SK-N-SH treated with all-trans-retinoic acid at 6 μM for 48 hours (cell line): ENCODE data around the gene KAZALD1.

Source experiments
- ARNTL ChIP-seq: fragments of 450-650 bp; formaldehyde crosslinking; IDR thresholded peaks from 2 replicates; pipeline ENCODE4 v1.5.0; 2020; ENCODE audit warnings: low read depth, mild to moderate bottlenecking, moderate library complexity, borderline replicate concordance
- BACH2 ChIP-seq: fragments of 250-450 bp; sonication (Bioruptor Pico); IDR thresholded peaks from 2 replicates; pipeline ENCODE4 v1.9.0; 2021; ENCODE audit warnings: mild to moderate bottlenecking, borderline replicate concordance
- ISL1 ChIP-seq: fragments of 250-450 bp; sonication (Bioruptor Pico); IDR thresholded peaks from 2 replicates; pipeline ENCODE4 v2.1.2; 2022; ENCODE audit warnings: mild to moderate bottlenecking, moderate library complexity
- PATZ1 ChIP-seq: fragments of 250-450 bp; sonication (Bioruptor Pico); IDR thresholded peaks from 2 replicates; pipeline ENCODE4 v1.8.0; 2020; ENCODE audit warnings: mild to moderate bottlenecking, moderate library complexity, borderline replicate concordance
- PPARA ChIP-seq: fragments of 250-450 bp; sonication (Bioruptor Pico); IDR thresholded peaks from 2 replicates; pipeline ENCODE4 v1.5.0; 2020; ENCODE audit warnings: mild to moderate bottlenecking, borderline replicate concordance
- ZNF70 ChIP-seq: fragments of 450-650 bp; formaldehyde crosslinking; IDR thresholded peaks from 2 replicates; pipeline ENCODE4 v1.5.0; 2020; ENCODE audit warnings: mild to moderate bottlenecking, moderate library complexity
- ZNF8 ChIP-seq: fragments of 450-650 bp; formaldehyde crosslinking; IDR thresholded peaks from 2 replicates; pipeline ENCODE4 v1.5.0; 2020; ENCODE audit warnings: mild to moderate bottlenecking, moderate library complexity

- TF ChIP-seq BACH2 (no peak), ISL1 (CRISPR knock-in tag) (no peak), PATZ1 (CRISPR knock-in tag) (peak; percentile 60; the same call in 1 of the 2 replicates), ZNF70 (CRISPR knock-in tag) (no peak), PPARA (CRISPR knock-in tag) (no peak), ZNF8 (CRISPR knock-in tag) (no peak), ARNTL (CRISPR knock-in tag) (no peak)
These were observed 702 bp upstream of the KAZALD1 start for GRCh38 chr10:101060951-101061623.
